NB4 (cell line): Measurements from ENCODE around the gene HS3ST3A1.

Source experiments
- CTCF ChIP-seq: IDR thresholded peaks from one replicate; pipeline ENCODE4 v1.5.1; 2012; ENCODE audit warnings: low read depth, low read length
- MYC ChIP-seq: IDR thresholded peaks from 2 replicates; pipeline ENCODE4 v1.6.1; 2011; ENCODE audit warnings: low read depth, low read length
- POLR2A ChIP-seq: IDR thresholded peaks from 2 replicates; pipeline ENCODE4 v1.6.1; 2011; ENCODE audit warnings: mild to moderate bottlenecking; ENCODE audit not compliant: insufficient read length; ENCODE audit errors: extremely low read depth
- TF ChIP-seq, protein P1 (sequence below): IDR thresholded peaks from 2 replicates; pipeline ENCODE4 v1.6.1; 2011; ENCODE audit warnings: low read depth, low read length

GRCh38 chr17:13599168-13599577, 2.6 kb downstream of the HS3ST3A1 start:
- TF ChIP-seq, protein P1, sequence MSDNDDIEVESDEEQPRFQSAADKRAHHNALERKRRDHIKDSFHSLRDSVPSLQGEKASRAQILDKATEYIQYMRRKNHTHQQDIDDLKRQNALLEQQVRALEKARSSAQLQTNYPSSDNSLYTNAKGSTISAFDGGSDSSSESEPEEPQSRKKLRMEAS = no peak
- TF ChIP-seq CTCF (no peak), MYC (no peak), POLR2A (no peak)
